Tibial artery (tissue), 4 donors: Measurements from ENCODE around the gene CENPT.

Source experiments
- DNase-seq, 2 donors: peaks; one replicate each; pipeline ENCODE4 v3.0.0-alpha.2; 2019
- H3K27ac ChIP-seq, 2 donors: fragments of 200-600 bp; sonication (generic) in 1 of 2; 1 replicate in 1 of 2; 2 replicates in 1 of 2; pipeline ENCODE4 v1.5.1; 2018 to 2019; ENCODE audit warnings: mild to moderate bottlenecking in 1 of 2
- H3K27me3 ChIP-seq, 2 donors: fragments of 200-600 bp; sonication (generic) in 1 of 2; one replicate each; pipeline versions ENCODE4 v1.5.1 to v1.6.0; 2016 to 2019
- H3K36me3 ChIP-seq, 3 donors: fragments of 200-600 bp; sonication (generic) in 2 of 3; one replicate each; pipeline ENCODE4 v1.5.1; 2016 to 2019; ENCODE audit warnings: mild to moderate bottlenecking in 2 of 3
- H3K4me1 ChIP-seq, 4 donors: fragments of 200-600 bp; sonication (generic) in 2 of 4; 1 replicate in 3 of 4; 2 replicates in 1 of 4; pipeline ENCODE4 v1.5.1; 2016 to 2019
- H3K4me3 ChIP-seq, 2 donors: fragments of 200-600 bp; sonication (generic) in 1 of 2; 1 replicate in 1 of 2; 2 replicates in 1 of 2; pipeline ENCODE4 v1.5.1; 2018 to 2019; ENCODE audit warnings: mild to moderate bottlenecking in 2 of 2
- H3K9me3 ChIP-seq, 3 donors: fragments of 200-600 bp; sonication (generic) in 1 of 3; one replicate each; pipeline ENCODE4 v1.5.1; 2016 to 2019
- CTCF ChIP-seq, 2 experiments: fragments of 200-600 bp in 1 of 2; fragments of 450-650 bp in 1 of 2; IDR thresholded peaks; one replicate each; pipeline ENCODE4 v1.5.1; 2017 to 2019; ENCODE audit warnings: antibody characterized with exemption in 2 of 2, mild to moderate bottlenecking in 1 of 2, moderate library complexity in 1 of 2
- intact Hi-C: fragments of 100-400 bp; cut with DNase I; formaldehyde crosslinking; loops from one replicate; pipeline ENCODE4 v1.15.0; 2023; ENCODE audit warnings: low total_unique reads

CENPT gene

GRCh38 chr16:67814567-67814966 lies 32.9 kb downstream of the CENPT start:
- Histone ChIP-seq H3K4me1 (peaks cover 0 to 6% (median 2%) of the 10 kb centered on the region in 4 donors), H3K27me3 (no peaks in the 10 kb centered on the region), H3K27ac (no peak overlapping the region), H3K36me3 (no peaks in the 10 kb centered on the region), H3K9me3 (no peaks in the 10 kb centered on the region), H3K4me3 (no peak overlapping the region)
- intact Hi-C loops: no loop called here
- no peak for DNase-seq
- TF ChIP-seq CTCF (IDR thresholded peaks at IDR 0.05): no peak

GRCh38 chr16:67811899-67812298 lies 35.6 kb downstream of the CENPT start:
- Histone ChIP-seq H3K27ac (no peak overlapping the region), H3K36me3 (no peaks in the 10 kb centered on the region), H3K4me3 (no peak overlapping the region), H3K4me1 (peaks cover 0 to 13% (median 5%) of the 10 kb centered on the region in 4 donors), H3K9me3 (no peaks in the 10 kb centered on the region), H3K27me3 (no peaks in the 10 kb centered on the region)
- intact Hi-C loops: no loop called here
- no peak for DNase-seq
- no peak for TF ChIP-seq CTCF (IDR thresholded peaks at IDR 0.05)

- DNase-seq: no peak
- intact Hi-C loops: loop anchor here (5.0 kb wide), 1 partner anchor 140 kb away; the partner anchor contains the start of genes C16orf86 and ENKD1
- H3K27ac ChIP-seq: peak overlapping the region; percentile 70 to 86
These were observed 40.3 kb downstream of the CENPT start for GRCh38 chr16:67807148-67807682.

GRCh38 chr16:67806428-67807147 lies 40.9 kb downstream of the CENPT start, which contains the start of the genes RANBP10 and TSNAXIP1:
Gene RANBP10 (minus strand): TSS chr16:67806560. CDS start chr16:67806536, 24 bp downstream.
Gene TSNAXIP1 (plus strand): TSS chr16:67806889. CDS start chr16:67807150, 261 bp downstream.
- intact Hi-C loops: loop anchor here (5.0 kb wide), 1 partner anchor 139 kb away; the partner anchor contains the start of genes C16orf86 and ENKD1
- peaks cover 4 to 31% (median 5%) of the 10 kb centered on the region in 3 donors for H3K36me3 ChIP-seq
- peak; percentile 99 for DNase-seq
- H3K4me3 ChIP-seq: peak within 1 kb of the TSS; percentile 91
- peaks cover 0 to 25% (median 17%) of the 10 kb centered on the region in 4 donors for H3K4me1 ChIP-seq
- H3K27me3 ChIP-seq: no peaks in the 10 kb centered on the region
- H3K9me3 ChIP-seq: no peaks in the 10 kb centered on the region
- peak within 1 kb of the TSS; percentile 86 to 89 for H3K27ac ChIP-seq
- TF ChIP-seq CTCF (IDR thresholded peaks at IDR 0.05): no peak

More at GRCh38 chr16:67807148-67807682, 40.3 kb downstream of the CENPT start:
- TF ChIP-seq CTCF (IDR thresholded peaks at IDR 0.05): no peak
- H3K4me1 ChIP-seq: peaks cover 0 to 25% (median 15%) of the 10 kb centered on the region in 4 donors
- H3K36me3 ChIP-seq: peaks cover 4 to 25% (median 5%) of the 10 kb centered on the region in 3 donors
- H3K27me3 ChIP-seq: no peaks in the 10 kb centered on the region
- H3K4me3 ChIP-seq: peak overlapping the region; percentile 91
- H3K9me3 ChIP-seq: no peaks in the 10 kb centered on the region

- peak overlapping the region; percentile 86 to 89 for H3K27ac ChIP-seq
- H3K4me3 ChIP-seq: peak overlapping the region; percentile 91
- no peaks in the 10 kb centered on the region for H3K27me3 ChIP-seq
- no peak for TF ChIP-seq CTCF (IDR thresholded peaks at IDR 0.05)
- H3K4me1 ChIP-seq: peaks cover 0 to 30% (median 17%) of the 10 kb centered on the region in 4 donors
- peaks cover 4 to 33% (median 5%) of the 10 kb centered on the region in 3 donors for H3K36me3 ChIP-seq
- no peaks in the 10 kb centered on the region for H3K9me3 ChIP-seq
- intact Hi-C loops: loop anchor here (5.0 kb wide), 1 partner anchor 139 kb away; the partner anchor contains the start of genes C16orf86 and ENKD1
- DNase-seq: no peak
These were observed 41.6 kb downstream of the CENPT start for GRCh38 chr16:67805718-67806427.
